SJCRH30 (cell line): ENCODE results near the gene MYO1C. TPM values are rescaled to one million over a fixed set of nuclear protein-coding genes. Genes with fewer than 3 reads are reported as not detected.
"Not testable (repeated sequence)": the region's sequence is repeated elsewhere in the genome, so short reads cannot be mapped to it uniquely, and the experiment has no call there.

Experiments
- DNase-seq, 2 experiments: peaks; one replicate each; pipeline ENCODE4 v3.0.0-alpha.2; 2015 to 2020
- H3K27ac ChIP-seq: fragments of 250-450 bp; sonication (Bioruptor Pico); 2 replicates; pipeline ENCODE4 v1.5.1; 2020; ENCODE audit warnings: mild to moderate bottlenecking, moderate library complexity
- H3K27me3 ChIP-seq: fragments of 250-450 bp; sonication (Bioruptor Pico); 2 replicates; pipeline ENCODE4 v1.5.1; 2020; ENCODE audit warnings: mild to moderate bottlenecking, moderate library complexity
- H3K36me3 ChIP-seq: fragments of 250-450 bp; sonication (Bioruptor Pico); 2 replicates; pipeline ENCODE4 v1.5.1; 2020; ENCODE audit warnings: mild to moderate bottlenecking, moderate library complexity
- H3K4me1 ChIP-seq: fragments of 250-450 bp; sonication (Bioruptor Pico); 2 replicates; pipeline ENCODE4 v1.5.1; 2020; ENCODE audit warnings: mild to moderate bottlenecking, moderate library complexity
- H3K4me3 ChIP-seq: fragments of 250-450 bp; sonication (Bioruptor Pico); 2 replicates; pipeline ENCODE4 v1.5.1; 2020; ENCODE audit warnings: mild to moderate bottlenecking, moderate library complexity
- H3K9me3 ChIP-seq: fragments of 250-450 bp; sonication (Bioruptor Pico); replicated peaks from 2 replicates; pipeline ENCODE4 v1.5.1; 2020; ENCODE audit warnings: mild to moderate bottlenecking, moderate library complexity
- total RNA-seq: library from RNA; depleted of rRNA; stranded (reverse); fragments of >200 nt; shearing (Covaris generic); gene quantifications from 2 replicates; pipeline ENCODE4 v1.2.3, GENCODE V29; 2014

MYO1C gene
- total RNA-seq, 1 experiment from 2014 or later = 19.1 TPM

- no peaks in the 10 kb centered on the region for H3K36me3 ChIP-seq
- H3K4me1 ChIP-seq = peaks cover 20% of the 10 kb centered on the region
- H3K4me3 ChIP-seq = peak overlapping the region; percentile 88
- no peaks in the 10 kb centered on the region for H3K27me3 ChIP-seq
- DNase-seq = peak; percentile 34 to 65
- no peaks in the 10 kb centered on the region for H3K9me3 ChIP-seq
- no peak overlapping the region for H3K27ac ChIP-seq
Measured at GRCh38 chr17:1515640-1516387, 23.3 kb upstream of the MYO1C start.

DNA sequence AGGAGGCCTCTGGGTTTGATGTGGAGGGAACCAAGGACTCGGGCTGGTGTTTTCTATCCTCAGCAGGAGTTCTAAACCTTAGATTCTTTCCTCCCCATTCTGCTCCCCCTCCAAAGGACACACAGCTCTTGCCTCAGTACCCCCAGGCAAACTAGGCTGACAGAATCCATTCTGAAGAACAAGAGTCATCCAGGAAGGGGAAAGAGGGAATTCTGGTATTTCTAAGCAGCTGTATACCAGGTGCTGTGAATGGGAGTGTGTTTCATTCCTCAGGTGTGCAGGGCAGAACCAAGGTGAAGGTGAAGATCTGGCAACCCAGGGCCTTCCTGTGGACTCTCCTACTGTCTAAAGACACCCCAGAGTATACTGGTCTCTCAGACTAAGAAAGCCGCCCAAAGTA, 19.9 kb upstream of the MYO1C start:
- Histone ChIP-seq H3K4me3 (no peak overlapping the region), H3K4me1 (no peaks in the 10 kb centered on the region; the same call in 1 of the 2 replicates), H3K27me3 (no peaks in the 10 kb centered on the region), H3K9me3 (no peaks in the 10 kb centered on the region), H3K27ac (no peak overlapping the region), H3K36me3 (no peaks in the 10 kb centered on the region)
- DNase-seq = no peak

- Histone ChIP-seq H3K9me3 (no peaks in the 10 kb centered on the region), H3K4me3 (no peak overlapping the region), H3K27ac (no peak overlapping the region), H3K27me3 (no peaks in the 10 kb centered on the region), H3K4me1 (no peaks in the 10 kb centered on the region; the same call in 1 of the 2 replicates), H3K36me3 (no peaks in the 10 kb centered on the region)
- DNase-seq = no peak
Measured at GRCh38 chr17:1511756-1512321, 19.4 kb upstream of the MYO1C start.

GRCh38 chr17:1511290-1511689, 18.8 kb upstream of the MYO1C start:
- Histone ChIP-seq H3K4me1 (no peaks in the 10 kb centered on the region; the same call in 1 of the 2 replicates), H3K36me3 (no peaks in the 10 kb centered on the region), H3K27ac (no peak overlapping the region), H3K4me3 (no peak overlapping the region), H3K27me3 (no peaks in the 10 kb centered on the region), H3K9me3 (no peaks in the 10 kb centered on the region)
- no peak for DNase-seq

DNA sequence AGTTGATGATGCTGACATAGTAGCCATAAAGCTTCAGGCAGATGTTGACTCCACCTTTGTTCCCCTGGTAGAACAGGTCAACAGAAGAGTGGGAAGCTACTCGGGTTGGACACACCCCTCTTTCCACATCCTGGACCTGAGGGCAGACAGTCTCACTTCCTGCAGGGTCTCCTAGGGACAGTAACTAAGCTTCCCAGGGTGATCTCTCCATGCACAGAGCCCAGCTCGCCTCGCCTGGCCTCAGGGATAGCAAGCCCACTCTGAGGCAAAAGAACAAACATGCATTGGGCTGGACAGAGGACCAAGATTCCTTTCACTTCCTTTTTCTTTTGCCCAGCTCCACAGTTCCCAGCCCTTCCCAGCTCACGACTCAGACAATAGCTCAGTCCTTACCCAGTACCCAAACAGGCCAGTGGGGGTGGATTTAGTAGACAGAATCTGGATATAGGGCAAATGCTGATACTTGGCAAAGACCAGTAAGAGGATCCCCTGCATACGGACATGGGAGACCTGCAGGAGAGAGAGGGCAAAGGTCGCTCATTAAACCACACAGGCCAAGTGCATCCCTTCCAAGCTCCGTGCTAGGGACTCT, 16.9 kb upstream of the MYO1C start:
- H3K27ac ChIP-seq = no peak overlapping the region
- H3K27me3 ChIP-seq = no peaks in the 10 kb centered on the region
- no peak overlapping the region for H3K4me3 ChIP-seq
- H3K4me1 ChIP-seq = no peaks in the 10 kb centered on the region
- no peaks in the 10 kb centered on the region for H3K36me3 ChIP-seq
- no peaks in the 10 kb centered on the region for H3K9me3 ChIP-seq
- DNase-seq = no peak

GRCh38 chr17:1508709-1509108, 16.2 kb upstream of the MYO1C start:
- not testable (repeated sequence) for H3K27me3 ChIP-seq, DNase-seq, H3K9me3 ChIP-seq, H3K4me1 ChIP-seq, H3K36me3 ChIP-seq, H3K27ac ChIP-seq, H3K4me3 ChIP-seq

DNA sequence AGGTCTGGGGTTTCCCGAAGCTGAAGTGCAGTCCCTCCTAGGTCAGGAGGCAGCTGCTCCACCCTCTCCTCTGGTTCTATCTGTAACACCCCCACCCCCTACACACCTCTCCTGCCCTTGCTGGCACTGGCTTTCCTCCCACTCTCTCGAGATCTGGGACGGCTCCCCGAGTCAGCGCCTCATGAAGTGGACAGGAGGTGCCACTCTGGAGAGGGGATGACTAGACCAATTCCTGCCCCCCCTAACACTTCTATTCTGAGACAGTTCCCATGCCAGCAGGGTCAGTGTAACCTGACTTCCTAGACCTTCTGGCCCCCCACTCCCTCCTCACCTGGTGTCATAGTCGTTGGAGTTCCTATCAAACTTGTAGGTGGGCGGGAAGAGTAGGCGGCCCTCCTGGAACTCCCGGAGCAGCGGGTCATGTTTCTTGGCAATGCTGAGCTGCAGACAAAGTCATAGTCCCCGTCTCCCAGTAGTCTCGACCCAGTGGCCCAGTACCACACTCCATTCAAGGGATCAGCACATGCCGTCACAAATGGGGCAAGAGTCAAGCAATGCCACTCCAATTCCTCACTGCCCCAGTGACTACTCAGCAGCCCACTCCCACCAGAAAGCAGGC, 14.3 kb upstream of the MYO1C start:
- Histone ChIP-seq H3K27ac (no peak overlapping the region), H3K4me3 (no peak overlapping the region), H3K36me3 (no peaks in the 10 kb centered on the region), H3K4me1 (no peaks in the 10 kb centered on the region), H3K9me3 (no peaks in the 10 kb centered on the region), H3K27me3 (no peaks in the 10 kb centered on the region)
- DNase-seq = no peak

DNA sequence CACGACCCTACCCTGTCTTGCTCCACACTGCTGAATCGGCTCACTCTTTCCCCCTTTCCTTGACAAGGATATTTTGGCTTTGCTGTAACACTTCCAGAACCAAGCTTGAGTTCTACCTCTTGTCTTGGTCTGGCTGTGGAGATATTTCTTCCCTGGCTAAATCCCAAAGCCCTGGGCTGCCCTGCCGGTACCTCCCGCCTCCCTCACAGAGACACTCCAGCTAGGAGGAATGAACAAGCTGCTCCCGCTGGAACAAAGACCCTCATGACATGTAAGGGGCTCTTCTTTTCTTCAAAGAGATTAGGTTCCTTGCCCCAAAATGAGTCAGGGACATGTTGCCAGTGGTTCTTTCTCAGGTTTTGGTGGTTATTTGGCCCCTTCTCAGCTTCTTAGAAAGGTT, 13.1 kb upstream of the MYO1C start:
- H3K4me1 ChIP-seq = no peaks in the 10 kb centered on the region; the same call in 1 of the 2 replicates
- no peak overlapping the region for H3K27ac ChIP-seq
- DNase-seq = no peak
- no peak overlapping the region for H3K4me3 ChIP-seq
- no peaks in the 10 kb centered on the region for H3K36me3 ChIP-seq
- no peaks in the 10 kb centered on the region for H3K27me3 ChIP-seq
- no peaks in the 10 kb centered on the region for H3K9me3 ChIP-seq

- Histone ChIP-seq H3K36me3 (no peaks in the 10 kb centered on the region), H3K4me3 (no peak overlapping the region), H3K4me1 (no peaks in the 10 kb centered on the region; the same call in 1 of the 2 replicates), H3K27me3 (no peaks in the 10 kb centered on the region), H3K27ac (no peak overlapping the region), H3K9me3 (no peaks in the 10 kb centered on the region)
- no peak for DNase-seq
Measured at GRCh38 chr17:1504866-1505265, 12.4 kb upstream of the MYO1C start.

GRCh38 chr17:1503699-1504098, 11.2 kb upstream of the MYO1C start:
- no peak overlapping the region for H3K4me3 ChIP-seq
- no peak overlapping the region for H3K27ac ChIP-seq
- H3K27me3 ChIP-seq = no peaks in the 10 kb centered on the region
- DNase-seq = no peak
- no peaks in the 10 kb centered on the region for H3K36me3 ChIP-seq
- H3K4me1 ChIP-seq = no peaks in the 10 kb centered on the region; the same call in 1 of the 2 replicates
- H3K9me3 ChIP-seq = no peaks in the 10 kb centered on the region

GRCh38 chr17:1498869-1499268, 6.4 kb upstream of the MYO1C start:
- H3K27ac ChIP-seq = no peak overlapping the region
- H3K27me3 ChIP-seq = no peaks in the 10 kb centered on the region
- no peaks in the 10 kb centered on the region for H3K9me3 ChIP-seq
- no peak overlapping the region for H3K4me3 ChIP-seq
- H3K36me3 ChIP-seq = no peaks in the 10 kb centered on the region
- no peaks in the 10 kb centered on the region; the same call in 1 of the 2 replicates for H3K4me1 ChIP-seq
- no peak for DNase-seq

DNA sequence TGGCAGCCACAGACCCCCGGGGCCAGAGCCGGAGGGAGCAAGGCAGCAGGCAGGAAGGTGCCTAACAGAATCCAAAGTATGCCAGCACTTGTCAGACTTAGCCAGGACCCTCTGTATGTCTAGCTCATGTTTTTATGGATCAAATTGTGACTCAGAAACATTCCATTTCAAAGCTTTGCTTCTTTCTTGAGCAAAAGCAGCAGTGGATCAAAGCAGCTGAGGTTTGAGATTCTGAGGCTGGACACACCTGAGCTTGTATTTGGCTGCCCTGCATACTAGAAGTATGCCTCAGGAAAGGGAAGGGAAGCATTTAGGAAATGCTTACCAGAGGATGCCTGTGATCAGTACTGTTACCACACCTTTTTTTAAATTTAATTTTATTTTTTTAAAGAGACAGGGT, 5.7 kb upstream of the MYO1C start:
- no peaks in the 10 kb centered on the region for H3K36me3 ChIP-seq
- no peak overlapping the region for H3K27ac ChIP-seq
- H3K9me3 ChIP-seq = no peaks in the 10 kb centered on the region
- no peak overlapping the region for H3K4me3 ChIP-seq
- no peak for DNase-seq
- H3K27me3 ChIP-seq = no peaks in the 10 kb centered on the region
- no peaks in the 10 kb centered on the region; the same call in 1 of the 2 replicates for H3K4me1 ChIP-seq

DNA sequence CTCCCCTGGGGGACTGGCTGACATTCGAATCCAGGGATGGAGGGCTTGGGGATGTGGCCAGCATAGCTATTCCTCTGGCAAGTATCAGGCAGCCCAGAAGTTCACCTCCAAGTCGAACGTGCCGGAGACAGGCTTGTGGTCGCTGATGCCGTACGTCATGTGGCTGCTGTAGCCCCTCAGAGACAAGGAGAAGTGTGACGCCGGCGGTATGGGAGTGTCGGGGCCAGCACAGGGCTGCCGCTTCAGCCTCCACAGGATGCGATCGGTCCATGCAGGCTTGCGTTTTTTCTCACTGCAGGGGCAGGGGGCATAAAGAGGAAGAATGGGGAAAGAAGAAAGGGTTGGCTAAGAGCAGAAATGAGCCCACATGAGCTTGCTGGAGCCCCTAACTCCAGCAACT, 5.3 kb upstream of the MYO1C start:
- no peaks in the 10 kb centered on the region for H3K9me3 ChIP-seq
- no peak overlapping the region for H3K4me3 ChIP-seq
- no peaks in the 10 kb centered on the region for H3K36me3 ChIP-seq
- H3K4me1 ChIP-seq = no peaks in the 10 kb centered on the region; the same call in 1 of the 2 replicates
- no peaks in the 10 kb centered on the region for H3K27me3 ChIP-seq
- no peak overlapping the region for H3K27ac ChIP-seq
- DNase-seq = no peak

- H3K36me3 ChIP-seq = no peaks in the 10 kb centered on the region
- H3K9me3 ChIP-seq = no peaks in the 10 kb centered on the region
- no peak overlapping the region for H3K4me3 ChIP-seq
- no peaks in the 10 kb centered on the region for H3K27me3 ChIP-seq
- DNase-seq = peak; percentile 60 to 63
- no peaks in the 10 kb centered on the region; the same call in 1 of the 2 replicates for H3K4me1 ChIP-seq
- no peak overlapping the region for H3K27ac ChIP-seq
Measured at GRCh38 chr17:1496869-1497268, 4.4 kb upstream of the MYO1C start.
